Neural cell (in vitro differentiated cells): ENCODE data around the gene CRK. TPM values are rescaled to one million over a fixed set of nuclear protein-coding genes. Genes with fewer than 3 reads are reported as not detected.

ENCODE experiments used
- H2AFZ ChIP-seq: fragments of 200-600, 300-800 bp; sonication (generic), shearing (Covaris generic); 2 replicates; pipeline ENCODE4 v1.6.0; 2014; ENCODE audit warnings: low read depth, mild to moderate bottlenecking, antibody characterized with exemption, low read length, moderate library complexity
- H3F3A ChIP-seq: fragments of 200-600 bp; shearing (Covaris generic); 2 replicates; pipeline ENCODE4 v1.6.1; 2016; ENCODE audit warnings: mild to moderate bottlenecking, moderate library complexity, mixed read lengths, antibody characterized with exemption, low read length; ENCODE audit not compliant: insufficient read depth, poor library complexity, severe bottlenecking
- H3K27ac ChIP-seq: fragments of 200-600, 300-800 bp; sonication (generic), shearing (Covaris generic); 2 replicates; pipeline ENCODE4 v1.5.1; 2014; ENCODE audit warnings: mild to moderate bottlenecking, low read length, moderate library complexity
- H3K27me3 ChIP-seq: fragments of 300-800, 200-600 bp; sonication (generic), shearing (Covaris generic); 2 replicates; pipeline ENCODE4 v1.6.0; 2014; ENCODE audit warnings: mild to moderate bottlenecking, low read depth, low read length, moderate library complexity; ENCODE audit not compliant: insufficient read depth
- H3K36me3 ChIP-seq: fragments of 300-800, 200-600 bp; sonication (generic), shearing (Covaris generic); 2 replicates; pipeline ENCODE4 v1.5.1; 2014; ENCODE audit warnings: mild to moderate bottlenecking, antibody characterized with exemption, low read length, moderate library complexity; ENCODE audit not compliant: insufficient read depth
- H3K4me2 ChIP-seq: fragments of 300-800, 200-600 bp; sonication (generic), shearing (Covaris generic); 2 replicates; pipeline ENCODE4 v1.6.0; 2014; ENCODE audit warnings: mild to moderate bottlenecking, low read length
- H3K4me3 ChIP-seq: fragments of 300-800, 200-600 bp; sonication (generic), shearing (Covaris generic); 2 replicates; pipeline ENCODE4 v1.5.1; 2014; ENCODE audit warnings: mild to moderate bottlenecking, low read length, moderate library complexity
- H3K79me2 ChIP-seq: fragments of 200-600 bp; shearing (Covaris generic); replicated peaks from 2 replicates; pipeline ENCODE4 v1.6.0; 2014; ENCODE audit warnings: mild to moderate bottlenecking, low read length, moderate library complexity; ENCODE audit not compliant: insufficient read depth
- H3K9ac ChIP-seq: fragments of 300-800, 200-600 bp; sonication (generic), shearing (Covaris generic); 2 replicates; pipeline ENCODE4 v1.6.1; 2016; ENCODE audit warnings: mild to moderate bottlenecking, low read length, mixed read lengths
- H3K9me2 ChIP-seq: fragments of 200-600 bp; shearing (Covaris generic); 2 replicates; pipeline ENCODE4 v1.6.1; 2016; ENCODE audit warnings: mild to moderate bottlenecking, low read length, mixed read lengths; ENCODE audit not compliant: insufficient read depth
- H3K9me3 ChIP-seq: fragments of 200-600, 300-800 bp; sonication (generic), shearing (Covaris generic); 2 replicates; pipeline ENCODE4 v1.6.1; 2016; ENCODE audit warnings: mild to moderate bottlenecking, mixed run types, low read length, moderate library complexity, mixed read lengths
- H4K20me1 ChIP-seq: fragments of 200-600 bp; shearing (Covaris generic); 2 replicates; pipeline ENCODE4 v1.6.1; 2016; ENCODE audit warnings: mild to moderate bottlenecking, mixed run types; ENCODE audit not compliant: insufficient read depth
- CTCF ChIP-seq: fragments of 450-650 bp; IDR thresholded peaks from 2 replicates; pipeline ENCODE4 v1.5.1; 2014; ENCODE audit warnings: antibody characterized with exemption, mild to moderate bottlenecking, moderate library complexity; ENCODE audit not compliant: poor library complexity, severe bottlenecking
- EP300 ChIP-seq: fragments of 450-650 bp; conservative IDR thresholded peaks from 2 replicates; pipeline ENCODE4 v1.6.1; 2014; ENCODE audit warnings: antibody characterized with exemption, mild to moderate bottlenecking, moderate library complexity; ENCODE audit not compliant: poor library complexity, severe bottlenecking
- EZH2 ChIP-seq: fragments of 200-600, 300-800 bp; shearing (Covaris generic), sonication (generic); IDR thresholded peaks from 2 replicates; pipeline ENCODE4 v1.6.1; 2014; ENCODE audit warnings: antibody characterized with exemption, low read length, borderline replicate concordance, mild to moderate bottlenecking; ENCODE audit not compliant: insufficient read depth, poor library complexity, severe bottlenecking
- MXI1 ChIP-seq: fragments of 450-650 bp; conservative IDR thresholded peaks from 2 replicates; pipeline ENCODE4 v1.6.1; 2014; ENCODE audit warnings: antibody characterized with exemption, mild to moderate bottlenecking; ENCODE audit not compliant: poor library complexity, severe bottlenecking
- POLR2AphosphoS5 ChIP-seq: IDR thresholded peaks from 2 replicates; pipeline ENCODE4 v1.6.1; 2012
- RAD21 ChIP-seq: fragments of 450-650 bp; conservative IDR thresholded peaks from 2 replicates; pipeline ENCODE4 v1.6.1; 2014; ENCODE audit warnings: antibody characterized with exemption, mild to moderate bottlenecking, moderate library complexity
- REST ChIP-seq: IDR thresholded peaks from 2 replicates; pipeline ENCODE4 v1.6.1; 2012; ENCODE audit warnings: borderline replicate concordance
- SMC3 ChIP-seq: fragments of 450-650 bp; conservative IDR thresholded peaks from 2 replicates; pipeline ENCODE4 v1.6.1; 2014; ENCODE audit warnings: antibody characterized with exemption, mild to moderate bottlenecking, moderate library complexity; ENCODE audit not compliant: poor library complexity
- TAF1 ChIP-seq: IDR thresholded peaks from 2 replicates; pipeline ENCODE4 v1.6.1; 2012; ENCODE audit warnings: low read depth
- polyA plus RNA-seq: library from polyadenylated mRNA; depleted of rRNA; stranded (reverse); fragments of >200 nt; gene quantifications from 2 replicates; pipeline ENCODE4 v1.2.3, GENCODE V29; 2014

CRK gene
- polyA plus RNA-seq, 1 donor from 2014 or later: 111 TPM

- H3K4me2 ChIP-seq: no peak overlapping the region
- no peaks in the 10 kb centered on the region for H4K20me1 ChIP-seq
- no peaks in the 10 kb centered on the region for H3K27me3 ChIP-seq
- peaks cover 36% of the 10 kb centered on the region for H3K79me2 ChIP-seq
- H2AFZ ChIP-seq: no peak overlapping the region
- no peaks in the 10 kb centered on the region for H3K9me3 ChIP-seq
- no peak overlapping the region for H3K27ac ChIP-seq
- H3K4me3 ChIP-seq: no peak overlapping the region
- no peaks in the 10 kb centered on the region for H3F3A ChIP-seq
- H3K9ac ChIP-seq: no peak overlapping the region
- no peaks in the 10 kb centered on the region for H3K9me2 ChIP-seq
- H3K36me3 ChIP-seq: no peaks in the 10 kb centered on the region
- TF ChIP-seq SMC3 (no peak), MXI1 (no peak), POLR2AphosphoS5 (no peak), REST (no peak), CTCF (no peak), EZH2 (no peak), RAD21 (no peak), TAF1 (no peak), EP300 (no peak)
Measured at GRCh38 chr17:1440921-1441320, 15.1 kb downstream of the CRK start.

- Histone ChIP-seq H4K20me1 (no peaks in the 10 kb centered on the region), H3K9me3 (no peaks in the 10 kb centered on the region), H3K4me3 (no peak overlapping the region), H2AFZ (no peak overlapping the region), H3K9ac (no peak overlapping the region), H3K79me2 (peaks cover 29% of the 10 kb centered on the region), H3K27me3 (no peaks in the 10 kb centered on the region), H3F3A (no peaks in the 10 kb centered on the region), H3K9me2 (no peaks in the 10 kb centered on the region), H3K4me2 (no peak overlapping the region), H3K27ac (no peak overlapping the region), H3K36me3 (no peaks in the 10 kb centered on the region)
- no peak for TF ChIP-seq RAD21
- TF ChIP-seq EZH2: no peak
- TF ChIP-seq EP300: no peak
- TF ChIP-seq POLR2AphosphoS5: no peak
- TF ChIP-seq MXI1: no peak
- TF ChIP-seq CTCF: no peak
- TF ChIP-seq REST: no peak
- no peak for TF ChIP-seq TAF1
- no peak for TF ChIP-seq SMC3
Measured at GRCh38 chr17:1438593-1439083, 17.4 kb downstream of the CRK start.
